Endothelial cell of umbilical vein (primary cell): ENCODE data around the gene BCL2L14. TPM values are rescaled to one million over a fixed set of nuclear protein-coding genes. Genes with fewer than 3 reads are reported as not detected.

Source experiments
- BruUV-seq: library from RNA; stranded (reverse); fragments of 400-500 nt; replicated peaks from 2 replicates; lab custom pipeline; 2021; lab: Mats Ljungman, UMichigan
- CTCF ChIA-PET: fragments of 300-600, 350-600 bp; sonication (Branson Sonifier 250); formaldehyde crosslinking; loops from one replicate; lab custom pipeline; 2021; ENCODE audit warnings: antibody characterized with exemption, inconsistent platforms; lab: Charles Lee
- POLR2A ChIA-PET: fragments of 300-600, 350-600 bp; sonication (Branson Sonifier 250); formaldehyde crosslinking; loops from one replicate; lab custom pipeline; 2021; ENCODE audit warnings: antibody characterized with exemption, inconsistent platforms; lab: Charles Lee
- DNase-seq: peaks from one replicate; pipeline ENCODE4 v3.0.0-alpha.2; 2011; ENCODE audit warnings: low read depth, low spot score
- FAIRE-seq: peaks from 2 replicates; lab custom pipeline; 2011; peaks lifted over from hg19 to GRCh38; lab: Jason Lieb, UNC
- H2AFZ ChIP-seq: 2 replicates; pipeline ENCODE4 v1.6.0; 2012; ENCODE audit warnings: low read depth, low read length, control low read depth, inconsistent platforms
- H3K27ac ChIP-seq: 2 replicates; pipeline ENCODE4 v1.5.1; 2011; ENCODE audit warnings: low read depth, mild to moderate bottlenecking, control low read depth, low read length, moderate library complexity; ENCODE audit not compliant: insufficient read depth
- H3K27me3 ChIP-seq, 2 experiments: 2 replicates each; pipeline versions ENCODE4 v1.6.0 to v1.6.1; 2011; ENCODE audit warnings: low read length in 2 of 2, mixed read lengths in 1 of 2; ENCODE audit not compliant: control insufficient read depth in 2 of 2, insufficient read depth in 2 of 2
- H3K36me3 ChIP-seq, 2 experiments: 2 replicates in 1 of 2; 3 replicates in 1 of 2; pipeline ENCODE4 v1.5.1; 2011; ENCODE audit warnings: low read length in 2 of 2, mild to moderate bottlenecking in 1 of 2, moderate library complexity in 1 of 2; ENCODE audit not compliant: control insufficient read depth in 2 of 2, insufficient read depth in 2 of 2; ENCODE audit errors: extremely low read depth in 1 of 2
- H3K4me1 ChIP-seq: 3 replicates; pipeline ENCODE4 v1.5.1; 2011; ENCODE audit warnings: mild to moderate bottlenecking, low read length; ENCODE audit not compliant: control insufficient read depth, insufficient read depth; ENCODE audit errors: extremely low read depth
- H3K4me2 ChIP-seq: 2 replicates; pipeline ENCODE4 v1.6.1; 2011; ENCODE audit warnings: low read length, control low read depth, mixed read lengths; ENCODE audit not compliant: insufficient read depth
- H3K4me3 ChIP-seq, 3 experiments: fragments of 200-600 bp in 1 of 3; sonication (generic), shearing (Covaris generic) in 1 of 3; replicated peaks in 1 of 3; 2 replicates each; pipeline ENCODE4 v1.5.1; 2011 to 2016; ENCODE audit warnings: control low read depth in 3 of 3, low read length in 3 of 3, mild to moderate bottlenecking in 2 of 3, inconsistent platforms in 1 of 3, low read depth in 1 of 3, moderate library complexity in 1 of 3; ENCODE audit not compliant: insufficient read depth in 1 of 3
- H3K79me2 ChIP-seq: 2 replicates; pipeline ENCODE4 v1.6.0; 2012; ENCODE audit warnings: low read length, inconsistent platforms; ENCODE audit not compliant: control insufficient read depth, insufficient read depth
- H3K9ac ChIP-seq: replicated peaks from 2 replicates; pipeline ENCODE3; 2011; ENCODE audit warnings: low read length, control low read depth; ENCODE audit not compliant: insufficient read depth; ENCODE audit errors: extremely low read depth
- H3K9me1 ChIP-seq: replicated peaks from 3 replicates; pipeline ENCODE4 v1.6.0; 2011; ENCODE audit warnings: mild to moderate bottlenecking, low read length; ENCODE audit not compliant: control insufficient read depth, insufficient read depth; ENCODE audit errors: extremely low read depth
- H3K9me3 ChIP-seq: replicated peaks from 2 replicates; pipeline ENCODE4 v1.5.1; 2012; ENCODE audit warnings: low read length, inconsistent platforms; ENCODE audit not compliant: control insufficient read depth, insufficient read depth
- H4K20me1 ChIP-seq: replicated peaks from 2 replicates; pipeline ENCODE3; 2011; ENCODE audit warnings: mild to moderate bottlenecking, low read length; ENCODE audit not compliant: control insufficient read depth, insufficient read depth; ENCODE audit errors: extremely low read depth
- CTCF ChIP-seq, 2 donors: IDR thresholded peaks; 1 replicate in 1 of 2; 2 replicates in 1 of 2; pipeline ENCODE4 v1.5.1; 2011; ENCODE audit warnings: low read length in 2 of 2, mild to moderate bottlenecking in 2 of 2, moderate library complexity in 2 of 2, control low read depth in 1 of 2, inconsistent platforms in 1 of 2, low read depth in 1 of 2; ENCODE audit not compliant: insufficient read depth in 1 of 2; ENCODE audit errors: extremely low read depth in 1 of 2
- EZH2 ChIP-seq: IDR thresholded peaks from 2 replicates; pipeline ENCODE4 v1.6.1; 2012; ENCODE audit warnings: borderline replicate concordance, low read depth, mild to moderate bottlenecking, moderate library complexity, low read length, inconsistent platforms; ENCODE audit not compliant: severe bottlenecking
- FOS ChIP-seq: IDR thresholded peaks from 2 replicates; pipeline ENCODE4 v1.6.1; 2011; ENCODE audit warnings: mild to moderate bottlenecking, low read length, moderate library complexity, borderline replicate concordance; ENCODE audit not compliant: insufficient read depth
- GATA2 ChIP-seq: IDR thresholded peaks from 2 replicates; pipeline ENCODE4 v1.7.0; 2011; ENCODE audit warnings: low read depth, mild to moderate bottlenecking, moderate library complexity, mixed read lengths, low read length; ENCODE audit not compliant: insufficient read length, insufficient read depth
- JUN ChIP-seq: IDR thresholded peaks from 2 replicates; pipeline ENCODE4 v1.6.1; 2011; ENCODE audit warnings: borderline replicate concordance, low read depth; ENCODE audit not compliant: insufficient read length, insufficient read depth
- MAX ChIP-seq: IDR thresholded peaks from 2 replicates; pipeline ENCODE4 v1.6.1; 2011; ENCODE audit not compliant: insufficient read depth, insufficient read length
- MYC ChIP-seq: IDR thresholded peaks from one replicate; pipeline ENCODE4 v1.6.1; 2011; ENCODE audit warnings: mild to moderate bottlenecking, low read depth, low read length
- POLR2A ChIP-seq: IDR thresholded peaks from 2 replicates; pipeline ENCODE4 v1.6.1; 2012; ENCODE audit warnings: low read depth, mild to moderate bottlenecking, control low read depth, low read length
- POLR2AphosphoS5 ChIP-seq: IDR thresholded peaks from 2 replicates; pipeline ENCODE4 v1.6.1; 2012; ENCODE audit warnings: low read depth, mild to moderate bottlenecking, control low read depth, low read length, moderate library complexity; ENCODE audit not compliant: insufficient read depth
- dilution Hi-C: fragments of 300-500 bp; cut with MboI; formaldehyde crosslinking; loops from one replicate; pipeline ENCODE4 v1.15.0; 2019; ENCODE audit warnings: low sequenced_read_pairs; ENCODE audit not compliant: extremely low pct_ligation_motif_present
- intact Hi-C: fragments of 100-400 bp; cut with micrococcal nuclease; formaldehyde crosslinking; loops from one replicate; pipeline ENCODE4 v1.10.0; 2022
- polyA plus RNA-seq, 4 experiments: library from polyadenylated mRNA; depleted of rRNA in 3 of 4; stranded (reverse) in 3 of 4; unstranded in 1 of 4; fragments of >200 nt; gene quantifications; 2 replicates each; pipeline versions ENCODE4 v1.2.1 to v1.2.3, GENCODE V29; 2011 to 2012; ENCODE audit warnings: missing spikeins in 1 of 4
- total RNA-seq: library from RNA; stranded (reverse); gene quantifications from 2 replicates; pipeline ENCODE4 v1.2.3, GENCODE V29; 2021

BCL2L14 gene
- total and polyA plus RNA-seq, 2 donors (not counting 3 experiments of a cell fraction or from before 2014, with no cell fraction given), result not detected

GRCh38 chr12:12023456-12023855, 47.3 kb upstream of the BCL2L14 start:
- no peaks in the 10 kb centered on the region for H3K36me3 ChIP-seq
- DNase-seq (no peak), FAIRE-seq (no peak)
- H3K4me3 ChIP-seq, result no peak overlapping the region
- BruUV-seq, result no TSS peak
- H3K4me1 ChIP-seq, result no peaks in the 10 kb centered on the region
- H3K79me2 ChIP-seq, result no peaks in the 10 kb centered on the region
- H2AFZ ChIP-seq, result no peak overlapping the region
- TF ChIP-seq MAX (no peak), GATA2 (no peak), MYC (no peak), CTCF (IDR thresholded peaks at IDR 0.05; ENCODE audit: extremely low read depth in 1 of 2, insufficient read depth in 1 of 2, low read depth in 1 of 2, low read length in 2 of 2) (no peak), POLR2AphosphoS5 (no peak), JUN (no peak), EZH2 (no peak), POLR2A (no peak), FOS (no peak)
- peaks cover 10 to 13% of the 10 kb centered on the region in 2 experiments for H3K27me3 ChIP-seq
- no peak overlapping the region for H3K4me2 ChIP-seq
- intact Hi-C loops (no loop called here), dilution Hi-C loops (no loop called here)
- ChIA-PET POLR2A (no interaction called here), CTCF (interaction anchor here (0.8 to 2.0 kb wide), 2 partner anchors 10 to 442 kb away, joined by 4 to 9 read pairs; no protein-coding TSS in a partner anchor)
- H3K27ac ChIP-seq, result no peak overlapping the region
- H3K9me1 ChIP-seq, result no peaks in the 10 kb centered on the region
- no peaks in the 10 kb centered on the region for H3K9me3 ChIP-seq
- no peak overlapping the region for H3K9ac ChIP-seq
- H4K20me1 ChIP-seq, result no peaks in the 10 kb centered on the region
